Kasumi-1 (cell line): ENCODE measurements around the gene GSE1.
A peak's percentile ranks its signal among the peaks of the same experiment; 100 is the strongest.

Experiments
- DNase-seq, 2 experiments: peaks; one replicate each; lab custom pipeline; 2025; lab: John Stamatoyannopoulos, UW

Gene GSE1

GRCh38 chr16:85706449-85707034, 93.4 kb downstream of the GSE1 start:
- DNase-seq, result no peak

GRCh38 chr16:85707528-85708095, 94.5 kb downstream of the GSE1 start:
- no peak for DNase-seq

- no peak for DNase-seq
Measured at GRCh38 chr16:85708338-85708737, 95.2 kb downstream of the GSE1 start.

GRCh38 chr16:85709766-85710585, 96.9 kb downstream of the GSE1 start:
- DNase-seq, result no peak

GRCh38 chr16:85710732-85711131, 97.6 kb downstream of the GSE1 start:
- no peak for DNase-seq

- DNase-seq, result no peak
Measured at GRCh38 chr16:85711982-85712587, 99.0 kb downstream of the GSE1 start.

- no peak for DNase-seq
Measured at GRCh38 chr16:85712801-85713200, 99.7 kb downstream of the GSE1 start.

GRCh38 chr16:85715169-85716021, 102.3 kb downstream of the GSE1 start:
- no peak for DNase-seq

GRCh38 chr16:85716022-85716679, 103.0 kb downstream of the GSE1 start:
- no peak for DNase-seq

GRCh38 chr16:85716680-85717038, 103.5 kb downstream of the GSE1 start:
- no peak for DNase-seq

- DNase-seq, result peak; percentile 50 to 55
Measured at GRCh38 chr16:85717393-85718152, 104.5 kb downstream of the GSE1 start.

- no peak for DNase-seq
Measured at GRCh38 chr16:85718153-85718477, 105.0 kb downstream of the GSE1 start.

- no peak for DNase-seq
Measured at GRCh38 chr16:85718682-85719081, 105.6 kb downstream of the GSE1 start.

- no peak for DNase-seq
Measured at GRCh38 chr16:85719605-85720301, 106.6 kb downstream of the GSE1 start.

GRCh38 chr16:85720302-85720637, 107.1 kb downstream of the GSE1 start:
- DNase-seq, result no peak

- DNase-seq, result no peak
Measured at GRCh38 chr16:85722128-85722893, 109.2 kb downstream of the GSE1 start.

- DNase-seq, result no peak
Measured at GRCh38 chr16:85724126-85724879, 111.2 kb downstream of the GSE1 start.

- DNase-seq, result no peak
Measured at GRCh38 chr16:85724936-85725335, 111.8 kb downstream of the GSE1 start.
